Thyroid gland (tissue), 4 donors: ENCODE results near the gene TRIM24. TPM values are rescaled to one million over a fixed set of nuclear protein-coding genes. Genes with fewer than 3 reads are reported as not detected.

Experiments
- DNase-seq, 2 donors: peaks; one replicate each; pipeline ENCODE4 v3.0.0-alpha.2; 2019
- H3K27ac ChIP-seq, 3 donors: fragments of 200-600 bp; sonication (generic); 1 replicate in 2 of 3; 2 replicates in 1 of 3; pipeline ENCODE4 v1.5.1; 2016 to 2019; ENCODE audit warnings: mild to moderate bottlenecking in 1 of 3, moderate library complexity in 1 of 3
- H3K27me3 ChIP-seq: fragments of 200-600 bp; sonication (generic); one replicate; pipeline ENCODE4 v1.5.1; 2019
- H3K36me3 ChIP-seq, 2 donors: fragments of 200-600 bp; sonication (generic); one replicate each; pipeline ENCODE4 v1.5.1; 2016 to 2019
- H3K4me1 ChIP-seq, 2 donors: fragments of 200-600 bp; sonication (generic); one replicate each; pipeline ENCODE4 v1.5.1; 2017 to 2019
- H3K4me3 ChIP-seq, 3 donors: fragments of 200-600 bp; sonication (generic); replicated peaks in 1 of 3; 1 replicate in 2 of 3; 2 replicates in 1 of 3; pipeline ENCODE4 v1.5.1; 2016; ENCODE audit warnings: mild to moderate bottlenecking in 1 of 3
- H3K9me3 ChIP-seq: fragments of 200-600 bp; sonication (generic); one replicate; pipeline ENCODE4 v1.5.1; 2017
- POLR2A ChIP-seq, 2 donors: fragments of 450-650 bp; IDR thresholded peaks; one replicate each; pipeline ENCODE4 v1.6.1; 2017; ENCODE audit warnings: antibody characterized with exemption in 2 of 2, mild to moderate bottlenecking in 2 of 2, moderate library complexity in 1 of 2
- WGBS, 2 donors: methylation state at CpG; one replicate each; pipeline ENCODE4 v1.1.5; 2017; 5-methylcytosine and 5-hydroxymethylcytosine counted together
- intact Hi-C: fragments of 100-400 bp; cut with DNase I; formaldehyde crosslinking; loops from one replicate; pipeline ENCODE4 v1.15.1; 2023
- total RNA-seq, 4 donors: library from RNA; depleted of rRNA; stranded (reverse); fragments of >200 nt; gene quantifications; one replicate each; pipeline ENCODE4 v1.2.3, GENCODE V29; 2016
- TF ChIP-seq, protein P1 (sequence below), 6 experiments: fragments of 200-600 bp in 3 of 6; fragments of 450-650 bp in 3 of 6; sonication (generic) in 3 of 6; IDR thresholded peaks; one replicate each; pipeline ENCODE4 v1.5.1; 2016 to 2019; ENCODE audit warnings: antibody characterized with exemption in 6 of 6, mild to moderate bottlenecking in 2 of 6, inconsistent platforms in 1 of 6, moderate library complexity in 1 of 6

TRIM24 gene
- total RNA-seq, 4 donors from 2014 or later: 21.8 to 27.0 (median 24.7) TPM

DNA sequence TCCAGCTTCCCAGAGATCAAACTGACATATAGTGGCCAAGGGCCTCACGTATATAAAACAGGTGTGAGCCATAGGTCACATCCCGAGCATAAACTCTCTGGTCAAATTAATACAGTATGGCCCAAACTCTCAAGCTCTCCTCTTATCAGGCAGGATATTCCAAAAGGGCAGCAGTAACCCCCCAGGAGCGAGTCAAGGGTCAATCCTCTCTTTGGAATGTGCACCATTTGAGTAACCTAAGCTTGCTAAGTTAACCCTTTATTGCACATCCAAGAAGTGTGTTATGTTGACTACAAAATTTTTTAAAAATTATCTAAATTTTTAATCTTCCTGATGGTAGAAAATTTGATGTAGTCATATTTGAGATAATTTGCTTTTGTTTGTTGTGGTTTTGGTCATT lies 4.5 kb upstream of the TRIM24 start:
- H3K4me1 ChIP-seq: no peaks in the 10 kb centered on the region
- no peaks in the 10 kb centered on the region for H3K27me3 ChIP-seq
- no peaks in the 10 kb centered on the region for H3K9me3 ChIP-seq
- H3K4me3 ChIP-seq: no peak overlapping the region
- no peak for DNase-seq
- TF ChIP-seq, protein P1, sequence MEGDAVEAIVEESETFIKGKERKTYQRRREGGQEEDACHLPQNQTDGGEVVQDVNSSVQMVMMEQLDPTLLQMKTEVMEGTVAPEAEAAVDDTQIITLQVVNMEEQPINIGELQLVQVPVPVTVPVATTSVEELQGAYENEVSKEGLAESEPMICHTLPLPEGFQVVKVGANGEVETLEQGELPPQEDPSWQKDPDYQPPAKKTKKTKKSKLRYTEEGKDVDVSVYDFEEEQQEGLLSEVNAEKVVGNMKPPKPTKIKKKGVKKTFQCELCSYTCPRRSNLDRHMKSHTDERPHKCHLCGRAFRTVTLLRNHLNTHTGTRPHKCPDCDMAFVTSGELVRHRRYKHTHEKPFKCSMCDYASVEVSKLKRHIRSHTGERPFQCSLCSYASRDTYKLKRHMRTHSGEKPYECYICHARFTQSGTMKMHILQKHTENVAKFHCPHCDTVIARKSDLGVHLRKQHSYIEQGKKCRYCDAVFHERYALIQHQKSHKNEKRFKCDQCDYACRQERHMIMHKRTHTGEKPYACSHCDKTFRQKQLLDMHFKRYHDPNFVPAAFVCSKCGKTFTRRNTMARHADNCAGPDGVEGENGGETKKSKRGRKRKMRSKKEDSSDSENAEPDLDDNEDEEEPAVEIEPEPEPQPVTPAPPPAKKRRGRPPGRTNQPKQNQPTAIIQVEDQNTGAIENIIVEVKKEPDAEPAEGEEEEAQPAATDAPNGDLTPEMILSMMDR (IDR thresholded peaks at IDR 0.05): no peak
- TF ChIP-seq POLR2A (IDR thresholded peaks at IDR 0.05): no peak
- intact Hi-C loops: no loop called here
- no peak overlapping the region for H3K27ac ChIP-seq
- H3K36me3 ChIP-seq: no peaks in the 10 kb centered on the region
- WGBS, 2 donors: 72 to 83% methylated on average over 3 of the region's 3 CpGs

DNA sequence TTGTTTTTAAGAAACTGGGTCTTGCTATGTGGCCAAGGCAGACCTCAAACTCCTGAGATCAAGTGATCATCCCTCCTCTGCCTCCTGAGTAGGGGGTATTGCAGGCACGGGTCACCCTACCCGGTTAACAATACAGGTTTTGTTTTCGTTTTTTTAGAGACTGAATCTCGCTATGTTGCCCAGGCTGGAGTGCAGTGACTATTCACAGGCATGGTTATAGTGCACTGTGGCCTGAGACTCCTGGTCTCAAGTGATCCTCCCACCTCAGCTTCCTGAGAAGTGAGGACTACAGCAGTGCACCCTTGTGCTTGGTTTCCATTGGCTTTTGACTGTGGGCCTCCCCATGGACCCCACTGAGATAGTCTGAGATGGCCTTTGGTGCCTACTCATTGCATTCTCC lies 3.8 kb upstream of the TRIM24 start:
- Histone ChIP-seq H3K4me3 (no peak overlapping the region), H3K9me3 (no peaks in the 10 kb centered on the region), H3K27ac (no peak overlapping the region), H3K4me1 (no peaks in the 10 kb centered on the region), H3K36me3 (no peaks in the 10 kb centered on the region), H3K27me3 (no peaks in the 10 kb centered on the region)
- DNase-seq: no peak
- 84% methylated on average over 4 of the region's 4 CpGs for WGBS, 2 donors
- TF ChIP-seq POLR2A (IDR thresholded peaks at IDR 0.05): no peak
- TF ChIP-seq, protein P1 (IDR thresholded peaks at IDR 0.05): no peak
- intact Hi-C loops: no loop called here

DNA sequence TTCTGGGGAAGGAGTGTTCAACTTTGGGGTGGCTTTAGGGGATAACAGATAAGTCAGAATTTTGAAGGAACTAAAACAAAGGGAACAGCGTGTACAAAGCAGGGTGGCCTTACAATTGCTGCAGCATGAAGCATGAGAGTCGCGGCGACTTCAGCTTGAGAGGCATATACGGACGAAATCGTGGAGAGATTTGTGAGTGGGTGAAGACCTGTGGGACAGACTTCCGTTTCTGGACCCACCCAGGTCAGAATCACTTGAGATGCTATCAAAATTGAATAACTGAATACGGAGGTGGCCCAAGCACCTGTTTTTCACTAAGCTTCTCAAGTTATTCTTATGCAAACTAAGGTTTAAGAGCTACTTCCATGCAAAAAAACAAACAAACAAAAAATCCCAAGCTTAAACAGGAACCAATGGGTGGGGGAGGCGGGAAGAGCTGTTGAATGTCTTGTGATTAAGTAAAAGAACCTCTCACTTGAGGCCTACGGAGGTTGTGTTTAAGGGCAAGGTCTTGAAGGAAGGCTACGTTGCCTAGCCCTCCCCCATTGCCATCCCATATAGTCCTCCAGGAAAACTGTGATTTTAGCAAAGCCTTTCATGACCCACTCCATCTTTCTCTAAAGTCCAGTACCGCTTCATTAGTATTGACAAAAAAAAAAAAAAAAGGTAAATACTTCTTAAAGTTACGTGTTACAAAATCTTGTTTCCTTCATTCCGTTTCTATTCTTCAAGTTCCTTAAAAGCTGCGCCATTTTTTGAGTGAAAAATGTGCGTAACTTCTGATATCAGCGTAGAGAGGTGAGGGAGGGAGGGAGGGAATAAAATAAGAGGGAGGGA lies 1.3 kb upstream of the TRIM24 start:
- H3K9me3 ChIP-seq: no peaks in the 10 kb centered on the region
- no peak overlapping the region for H3K4me3 ChIP-seq
- no peak for DNase-seq
- H3K27me3 ChIP-seq: no peaks in the 10 kb centered on the region
- TF ChIP-seq, protein P1 (IDR thresholded peaks at IDR 0.05): no peak
- TF ChIP-seq POLR2A (IDR thresholded peaks at IDR 0.05): no peak
- peaks cover 6 to 7% of the 10 kb centered on the region in 2 donors for H3K4me1 ChIP-seq
- intact Hi-C loops: no loop called here
- H3K27ac ChIP-seq: no peak overlapping the region
- H3K36me3 ChIP-seq: no peaks in the 10 kb centered on the region
- 58 to 60% methylated on average over 18 of the region's 18 CpGs for whole genome bisulfite sequencing, 2 donors

- Histone ChIP-seq H3K27me3 (no peaks in the 10 kb centered on the region), H3K4me3 (no peak overlapping the region), H3K4me1 (peaks cover 6 to 7% of the 10 kb centered on the region in 2 donors), H3K36me3 (no peaks in the 10 kb centered on the region), H3K27ac (no peak overlapping the region), H3K9me3 (no peaks in the 10 kb centered on the region)
- 2 to 4% methylated on average over 13 to 17 of the region's 31 CpGs for WGBS, 2 donors
- intact Hi-C loops: no loop called here
- no peak for TF ChIP-seq POLR2A (IDR thresholded peaks at IDR 0.05)
- TF ChIP-seq, protein P1 (IDR thresholded peaks at IDR 0.05): peak in 4 of 6 experiments; percentile 20 to 70 (median 39)
- DNase-seq: peak; percentile 97
Observed at GRCh38 chr7:138459413-138460175, 465 bp upstream of the TRIM24 start.
